HUES64 (cell line): Measurements from ENCODE around the gene ACTN1.
A peak's percentile ranks its signal among the peaks of the same experiment; 100 is the strongest.

Experiments
- H3K27ac ChIP-seq: 2 replicates; pipeline ENCODE4 v1.7.0; 2013; ENCODE audit warnings: low read depth, low read length, inconsistent platforms
- H3K27me3 ChIP-seq: 2 replicates; pipeline ENCODE4 v1.6.1; 2013; ENCODE audit warnings: mild to moderate bottlenecking, low read length; ENCODE audit not compliant: insufficient read depth
- H3K36me3 ChIP-seq: 2 replicates; pipeline ENCODE4 v1.6.1; 2013; ENCODE audit warnings: mild to moderate bottlenecking, low read length; ENCODE audit not compliant: insufficient read depth
- H3K4me1 ChIP-seq: 2 replicates; pipeline ENCODE4 v1.6.1; 2013; ENCODE audit warnings: mild to moderate bottlenecking, low read length, moderate library complexity; ENCODE audit not compliant: insufficient read depth
- H3K4me3 ChIP-seq: 2 replicates; pipeline ENCODE4 v1.5.1; 2013; ENCODE audit warnings: mild to moderate bottlenecking, low read length, moderate library complexity
- H3K9ac ChIP-seq: 2 replicates; pipeline ENCODE4 v1.6.1; 2013; ENCODE audit warnings: mild to moderate bottlenecking, low read depth, low read length
- H3K9me3 ChIP-seq: 2 replicates; pipeline ENCODE4 v1.6.1; 2013; ENCODE audit warnings: low read depth, low read length; ENCODE audit not compliant: insufficient read depth
- WGBS: fragments of 150-250, 120-280 bp; methylation state at CpG from one replicate; pipeline ENCODE4 v1.1.7; 2013; ENCODE audit warnings: missing lambda C conversion rate; 5-methylcytosine and 5-hydroxymethylcytosine counted together

ACTN1 gene

GRCh38 chr14:68931474-68932051, 47.5 kb downstream of the ACTN1 start:
- Histone ChIP-seq H3K27me3 (no peaks in the 10 kb centered on the region), H3K9me3 (no peaks in the 10 kb centered on the region), H3K4me1 (peaks cover 11% of the 10 kb centered on the region; the same call in 1 of the 2 replicates), H3K27ac (no peak overlapping the region), H3K36me3 (peaks cover 3% of the 10 kb centered on the region), H3K4me3 (no peak overlapping the region), H3K9ac (no peak overlapping the region)
- WGBS, result 93% methylated on average over 5 of the region's 5 CpGs

GRCh38 chr14:68931063-68931462, 48.0 kb downstream of the ACTN1 start:
- Histone ChIP-seq H3K27ac (no peak overlapping the region), H3K36me3 (peaks cover 4% of the 10 kb centered on the region), H3K9ac (no peak overlapping the region), H3K4me3 (no peak overlapping the region), H3K9me3 (no peaks in the 10 kb centered on the region), H3K4me1 (peaks cover 9% of the 10 kb centered on the region; the same call in 1 of the 2 replicates), H3K27me3 (no peaks in the 10 kb centered on the region)
- 95% methylated on average over 3 of the region's 3 CpGs for WGBS

GRCh38 chr14:68929623-68930307, 49.3 kb downstream of the ACTN1 start:
- Histone ChIP-seq H3K9me3 (no peaks in the 10 kb centered on the region), H3K36me3 (peaks cover 17% of the 10 kb centered on the region), H3K27ac (no peak overlapping the region), H3K4me1 (peaks cover 7% of the 10 kb centered on the region), H3K27me3 (no peaks in the 10 kb centered on the region), H3K9ac (no peak overlapping the region), H3K4me3 (no peak overlapping the region)
- 92% methylated on average over 10 of the region's 12 CpGs for WGBS

GRCh38 chr14:68928770-68929550, 50.1 kb downstream of the ACTN1 start:
- H3K27me3 ChIP-seq, result no peaks in the 10 kb centered on the region
- WGBS, result 89% methylated on average over 21 of the region's 22 CpGs
- peaks cover 23% of the 10 kb centered on the region for H3K36me3 ChIP-seq
- no peak overlapping the region for H3K9ac ChIP-seq
- no peak overlapping the region for H3K4me3 ChIP-seq
- peaks cover 10% of the 10 kb centered on the region for H3K4me1 ChIP-seq
- H3K27ac ChIP-seq, result no peak overlapping the region; the same call in 1 of the 2 replicates
- no peaks in the 10 kb centered on the region for H3K9me3 ChIP-seq

- H3K4me1 ChIP-seq, result peaks cover 12% of the 10 kb centered on the region
- peak overlapping the region; percentile 32; the same call in 1 of the 2 replicates for H3K27ac ChIP-seq
- H3K36me3 ChIP-seq, result peaks cover 29% of the 10 kb centered on the region
- no peak overlapping the region for H3K4me3 ChIP-seq
- H3K27me3 ChIP-seq, result no peaks in the 10 kb centered on the region
- WGBS, result 81% methylated on average over 9 of the region's 9 CpGs
- no peaks in the 10 kb centered on the region for H3K9me3 ChIP-seq
- H3K9ac ChIP-seq, result no peak overlapping the region
Measured at GRCh38 chr14:68927956-68928675, 51.0 kb downstream of the ACTN1 start.

- Histone ChIP-seq H3K4me1 (peaks cover 16% of the 10 kb centered on the region), H3K4me3 (no peak overlapping the region), H3K27ac (no peak overlapping the region), H3K27me3 (no peaks in the 10 kb centered on the region), H3K9ac (no peak overlapping the region), H3K36me3 (peaks cover 38% of the 10 kb centered on the region), H3K9me3 (no peaks in the 10 kb centered on the region)
- 96% methylated on average over 3 of the region's 3 CpGs for WGBS
Measured at GRCh38 chr14:68927089-68927488, 52.0 kb downstream of the ACTN1 start.

GRCh38 chr14:68926236-68926635, 52.9 kb downstream of the ACTN1 start:
- Histone ChIP-seq H3K4me3 (no peak overlapping the region), H3K27me3 (no peaks in the 10 kb centered on the region), H3K4me1 (peaks cover 20% of the 10 kb centered on the region), H3K9ac (no peak overlapping the region), H3K36me3 (peaks cover 40% of the 10 kb centered on the region), H3K9me3 (no peaks in the 10 kb centered on the region), H3K27ac (no peak overlapping the region)
- WGBS, result 87% methylated on average over 1 of the region's 1 CpG

GRCh38 chr14:68925373-68925772, 53.7 kb downstream of the ACTN1 start:
- WGBS, result 94% methylated on average over 10 of the region's 10 CpGs
- H3K9ac ChIP-seq, result no peak overlapping the region
- no peak overlapping the region for H3K27ac ChIP-seq

GRCh38 chr14:68924186-68925158, 54.6 kb downstream of the ACTN1 start:
- H3K4me1 ChIP-seq, result peaks cover 20% of the 10 kb centered on the region
- no peaks in the 10 kb centered on the region for H3K27me3 ChIP-seq
- no peaks in the 10 kb centered on the region for H3K9me3 ChIP-seq
- peak overlapping the region; percentile 16; the same call in 1 of the 2 replicates for H3K9ac ChIP-seq
- H3K4me3 ChIP-seq, result no peak overlapping the region
- H3K27ac ChIP-seq, result peak overlapping the region; percentile 55
- 85% methylated on average over 12 of the region's 12 CpGs for WGBS
- H3K36me3 ChIP-seq, result peaks cover 58% of the 10 kb centered on the region

More at GRCh38 chr14:68925373-68925772, 53.7 kb downstream of the ACTN1 start:
- H3K27me3 ChIP-seq, result no peaks in the 10 kb centered on the region
- no peak overlapping the region for H3K4me3 ChIP-seq
- peaks cover 20% of the 10 kb centered on the region for H3K4me1 ChIP-seq
- H3K36me3 ChIP-seq, result peaks cover 49% of the 10 kb centered on the region
- H3K9me3 ChIP-seq, result no peaks in the 10 kb centered on the region

GRCh38 chr14:68922886-68923285, 56.2 kb downstream of the ACTN1 start:
- no peak overlapping the region for H3K4me3 ChIP-seq
- H3K9me3 ChIP-seq, result no peaks in the 10 kb centered on the region
- H3K27me3 ChIP-seq, result no peaks in the 10 kb centered on the region
- 91% methylated on average over 7 of the region's 7 CpGs for WGBS
- H3K4me1 ChIP-seq, result peaks cover 16% of the 10 kb centered on the region
- H3K9ac ChIP-seq, result no peak overlapping the region
- H3K36me3 ChIP-seq, result peaks cover 70% of the 10 kb centered on the region
- H3K27ac ChIP-seq, result peak overlapping the region; percentile 56; the same call in 1 of the 2 replicates
